HepG2 (cell line): ENCODE measurements around the gene YTHDF1. TPM values are rescaled to one million over a fixed set of nuclear protein-coding genes. Genes with fewer than 3 reads are reported as not detected.
A peak's percentile ranks its signal among the peaks of the same experiment; 100 is the strongest.

Experiments used
- CENPBD1 ChIP-seq: sonication (generic); formaldehyde crosslinking; IDR thresholded peaks from 2 replicates; pipeline ENCODE4 v1.8.0; 2022; ENCODE audit warnings: missing genetic modification reagents, low read depth, mild to moderate bottlenecking, borderline replicate concordance
- CSRNP1 ChIP-seq: sonication (generic); formaldehyde crosslinking; IDR thresholded peaks from 2 replicates; pipeline ENCODE4 v1.8.1; 2023; ENCODE audit warnings: mild to moderate bottlenecking, missing genetic modification reagents
- KLF6 ChIP-seq: IDR thresholded peaks from 2 replicates; pipeline ENCODE4 v1.8.0; 2016; ENCODE audit warnings: missing biosample characterization, missing genetic modification reagents
- MATR3 ChIP-seq: sonication (generic); formaldehyde crosslinking; IDR thresholded peaks from 2 replicates; pipeline ENCODE4 v1.4.0; 2020; ENCODE audit warnings: missing genetic modification reagents
- SP5 ChIP-seq: IDR thresholded peaks from 2 replicates; pipeline ENCODE4 v1.6.1; 2016; ENCODE audit warnings: low read depth, borderline replicate concordance
- STAT6 ChIP-seq: sonication (generic); formaldehyde crosslinking; IDR thresholded peaks from 2 replicates; pipeline ENCODE4 v1.4.0; 2020; ENCODE audit warnings: missing genetic modification reagents, mild to moderate bottlenecking, borderline replicate concordance
- ZBTB21 ChIP-seq: sonication (generic); formaldehyde crosslinking; IDR thresholded peaks from 2 replicates; pipeline ENCODE4 v1.4.0; 2020; ENCODE audit warnings: missing genetic modification reagents
- ZHX2 ChIP-seq, 2 experiments: sonication (generic) in 1 of 2; formaldehyde crosslinking in 1 of 2; IDR thresholded peaks; 2 replicates each; pipeline versions ENCODE4 v1.6.1 to v1.9.0; 2014 to 2022; ENCODE audit warnings: antibody characterized with exemption in 1 of 2, borderline replicate concordance in 1 of 2, inconsistent platforms in 1 of 2, low read depth in 1 of 2, missing genetic modification reagents in 1 of 2
- ZKSCAN5 ChIP-seq: sonication (generic); formaldehyde crosslinking; IDR thresholded peaks from 2 replicates; pipeline ENCODE4 v1.5.1; 2020; ENCODE audit warnings: mild to moderate bottlenecking, missing genetic modification reagents
- ZNF143 ChIP-seq: sonication (generic); formaldehyde crosslinking; IDR thresholded peaks from 2 replicates; pipeline ENCODE4 v1.4.0; 2020; ENCODE audit warnings: missing genetic modification reagents
- ZNF180 ChIP-seq: sonication (generic); formaldehyde crosslinking; IDR thresholded peaks from 2 replicates; pipeline ENCODE4 v1.4.0; 2020; ENCODE audit warnings: low read depth, missing genetic modification reagents, borderline replicate concordance
- ZNF446 ChIP-seq: sonication (generic); formaldehyde crosslinking; IDR thresholded peaks from 2 replicates; pipeline ENCODE4 v1.5.0; 2020; ENCODE audit warnings: mild to moderate bottlenecking, missing genetic modification reagents
- ZNF451 ChIP-seq: sonication (generic); formaldehyde crosslinking; IDR thresholded peaks from 2 replicates; pipeline ENCODE4 v1.5.0; 2020; ENCODE audit warnings: mild to moderate bottlenecking, missing genetic modification reagents
- ZNF574 ChIP-seq: sonication (generic); formaldehyde crosslinking; IDR thresholded peaks from 2 replicates; pipeline ENCODE4 v1.4.0; 2020; ENCODE audit warnings: missing genetic modification reagents
- ZNF776 ChIP-seq: sonication (generic); formaldehyde crosslinking; IDR thresholded peaks from 2 replicates; pipeline ENCODE4 v1.4.0; 2020; ENCODE audit warnings: mild to moderate bottlenecking, missing genetic modification reagents
- polyA plus RNA-seq, 8 experiments: library from polyadenylated mRNA; depleted of rRNA in 3 of 8; stranded (reverse) in 7 of 8; unstranded in 1 of 8; fragments of >200 nt; fragmentation: Illumina TruSeq in 4 of 8; extraction: Trizol in 4 of 8; gene quantifications; 2 replicates each; pipeline versions ENCODE4 v1.2.1 to v1.2.3, GENCODE V29; 2011 to 2016; ENCODE audit warnings: low read depth in 4 of 8, missing spikeins in 1 of 8, mixed read lengths in 1 of 8; ENCODE audit not compliant: insufficient read depth in 1 of 8
- total RNA-seq, 5 experiments: library from RNA; depleted of rRNA; stranded (reverse); fragments of >200 nt; fragmentation: Illumina TruSeq; extraction: Trizol; gene quantifications; 2 replicates each; pipeline ENCODE4 v1.2.3, GENCODE V29; 2016; ENCODE audit warnings: low read depth in 1 of 5

Gene YTHDF1
- total and polyA plus RNA-seq, 2 of the 13 experiments (the other 11 are each of a cell fraction or from before 2014, with no cell fraction given) = 34.5 to 37.7 TPM

- TF ChIP-seq ZNF180 (CRISPR knock-in tag) (no peak), ZNF776 (CRISPR knock-in tag) (peak; percentile 48; the same call in 1 of the 2 replicates), CSRNP1 (peak; percentile 68; the same call in 1 of the 2 replicates), ZNF446 (CRISPR knock-in tag) (no peak), SP5 (CRISPR knock-in tag) (0 out of 2 replicates have a peak, but pooled peaks have one; percentile 25), ZHX2 (IDR thresholded peaks at IDR 0.05; ENCODE audit: low read depth) (no peak), ZHX2 (CRISPR knock-in tag; IDR thresholded peaks at IDR 0.05; ENCODE audit: borderline replicate concordance) (no peak), STAT6 (CRISPR knock-in tag) (no peak), ZNF143 (CRISPR knock-in tag) (0 out of 2 replicates have a peak, but pooled peaks have one; percentile 7), CENPBD1 (CRISPR knock-in tag) (no peak), ZNF574 (CRISPR knock-in tag) (no peak), ZKSCAN5 (CRISPR knock-in tag) (no peak), ZBTB21 (CRISPR knock-in tag) (0 out of 2 replicates have a peak, but pooled peaks have one; percentile 13), MATR3 (CRISPR knock-in tag) (no peak), ZNF451 (no peak), KLF6 (CRISPR knock-in tag) (0 out of 2 replicates have a peak, but pooled peaks have one; percentile 61)
Measured at GRCh38 chr20:63235399-63235983, 19.6 kb upstream of the YTHDF1 start, which contains the start of gene BIRC7 (continued).
